Measurements from ENCODE around the gene VPS8.

VPS8 gene

DNA sequence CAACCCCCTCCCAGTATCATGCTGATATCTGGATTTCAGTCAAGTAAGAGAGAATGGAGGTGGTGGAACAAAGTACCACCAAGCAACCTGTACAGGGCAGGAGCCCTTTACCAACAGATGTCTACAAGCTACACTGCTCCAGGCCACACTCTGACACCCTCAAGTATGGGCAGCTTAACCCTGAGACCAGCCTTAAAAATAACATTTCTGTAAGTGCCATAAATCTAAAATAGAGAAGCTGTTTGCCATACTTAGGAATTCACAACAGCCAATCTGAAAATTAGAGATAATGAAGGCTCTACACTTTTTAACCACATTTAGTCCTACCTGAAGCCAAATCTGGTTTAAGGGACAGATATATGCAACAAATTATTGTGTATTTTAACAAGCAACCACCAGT lies 281.1 kb downstream of the VPS8 start (continued):
- no peak for TF ChIP-seq ZFP30 (CRISPR knock-in tag; IDR thresholded peaks at IDR 0.05)
- no peak for TF ChIP-seq ZFP3 (CRISPR knock-in tag; IDR thresholded peaks at IDR 0.05)
- TF ChIP-seq PPARA (CRISPR knock-in tag; IDR thresholded peaks at IDR 0.05; ENCODE audit: borderline replicate concordance), result no peak
- TF ChIP-seq, protein P1, sequence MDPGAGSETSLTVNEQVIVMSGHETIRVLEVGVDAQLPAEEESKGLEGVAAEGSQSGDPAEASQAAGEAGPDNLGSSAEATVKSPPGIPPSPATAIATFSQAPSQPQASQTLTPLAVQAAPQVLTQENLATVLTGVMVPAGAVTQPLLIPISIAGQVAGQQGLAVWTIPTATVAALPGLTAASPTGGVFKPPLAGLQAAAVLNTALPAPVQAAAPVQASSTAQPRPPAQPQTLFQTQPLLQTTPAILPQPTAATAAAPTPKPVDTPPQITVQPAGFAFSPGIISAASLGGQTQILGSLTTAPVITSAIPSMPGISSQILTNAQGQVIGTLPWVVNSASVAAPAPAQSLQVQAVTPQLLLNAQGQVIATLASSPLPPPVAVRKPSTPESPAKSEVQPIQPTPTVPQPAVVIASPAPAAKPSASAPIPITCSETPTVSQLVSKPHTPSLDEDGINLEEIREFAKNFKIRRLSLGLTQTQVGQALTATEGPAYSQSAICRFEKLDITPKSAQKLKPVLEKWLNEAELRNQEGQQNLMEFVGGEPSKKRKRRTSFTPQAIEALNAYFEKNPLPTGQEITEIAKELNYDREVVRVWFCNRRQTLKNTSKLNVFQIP (CRISPR knock-in tag; IDR thresholded peaks at IDR 0.05; ENCODE audit: borderline replicate concordance, low read depth), result no peak

DNA sequence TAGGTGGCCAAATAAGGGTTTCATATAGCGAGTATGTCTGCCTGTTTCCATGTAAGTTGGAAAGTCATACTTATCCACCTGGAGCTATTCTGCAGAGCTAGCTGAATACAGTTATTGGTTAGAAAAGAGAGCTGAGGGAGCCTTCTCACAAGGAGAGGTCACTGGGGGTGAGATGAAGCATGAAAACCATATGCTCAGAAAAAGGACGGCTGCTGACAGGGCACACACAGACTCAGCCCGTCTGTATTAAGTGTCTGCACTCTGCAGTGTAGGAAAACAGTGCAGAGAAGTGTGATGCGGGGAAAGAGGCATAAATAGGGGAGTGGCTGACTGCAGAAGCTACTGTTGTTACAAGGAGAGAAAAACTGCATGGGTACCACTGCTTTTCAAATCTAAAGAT lies 282.7 kb downstream of the VPS8 start:
- TF ChIP-seq, protein P1 (CRISPR knock-in tag; IDR thresholded peaks at IDR 0.05; ENCODE audit: borderline replicate concordance, low read depth), result no peak
- TF ChIP-seq ZFP30 (CRISPR knock-in tag; IDR thresholded peaks at IDR 0.05), result no peak
- TF ChIP-seq, protein P2, sequence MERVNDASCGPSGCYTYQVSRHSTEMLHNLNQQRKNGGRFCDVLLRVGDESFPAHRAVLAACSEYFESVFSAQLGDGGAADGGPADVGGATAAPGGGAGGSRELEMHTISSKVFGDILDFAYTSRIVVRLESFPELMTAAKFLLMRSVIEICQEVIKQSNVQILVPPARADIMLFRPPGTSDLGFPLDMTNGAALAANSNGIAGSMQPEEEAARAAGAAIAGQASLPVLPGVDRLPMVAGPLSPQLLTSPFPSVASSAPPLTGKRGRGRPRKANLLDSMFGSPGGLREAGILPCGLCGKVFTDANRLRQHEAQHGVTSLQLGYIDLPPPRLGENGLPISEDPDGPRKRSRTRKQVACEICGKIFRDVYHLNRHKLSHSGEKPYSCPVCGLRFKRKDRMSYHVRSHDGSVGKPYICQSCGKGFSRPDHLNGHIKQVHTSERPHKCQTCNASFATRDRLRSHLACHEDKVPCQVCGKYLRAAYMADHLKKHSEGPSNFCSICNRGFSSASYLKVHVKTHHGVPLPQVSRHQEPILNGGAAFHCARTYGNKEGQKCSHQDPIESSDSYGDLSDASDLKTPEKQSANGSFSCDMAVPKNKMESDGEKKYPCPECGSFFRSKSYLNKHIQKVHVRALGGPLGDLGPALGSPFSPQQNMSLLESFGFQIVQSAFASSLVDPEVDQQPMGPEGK (CRISPR knock-in tag; IDR thresholded peaks at IDR 0.05; ENCODE audit: borderline replicate concordance), result no peak
- no peak for TF ChIP-seq ZNF8 (CRISPR knock-in tag; IDR thresholded peaks at IDR 0.05)
- TF ChIP-seq ISL1 (CRISPR knock-in tag; IDR thresholded peaks at IDR 0.05), result no peak
- TF ChIP-seq ESRRG (CRISPR knock-in tag; IDR thresholded peaks at IDR 0.05), result no peak
- no peak for TF ChIP-seq ZC3H10 (CRISPR knock-in tag; IDR thresholded peaks at IDR 0.05)
- no peak for TF ChIP-seq BACH2 (CRISPR knock-in tag; IDR thresholded peaks at IDR 0.05; ENCODE audit: borderline replicate concordance)
- TF ChIP-seq RARB (CRISPR knock-in tag; IDR thresholded peaks at IDR 0.05), result no peak
- TF ChIP-seq, protein P3, sequence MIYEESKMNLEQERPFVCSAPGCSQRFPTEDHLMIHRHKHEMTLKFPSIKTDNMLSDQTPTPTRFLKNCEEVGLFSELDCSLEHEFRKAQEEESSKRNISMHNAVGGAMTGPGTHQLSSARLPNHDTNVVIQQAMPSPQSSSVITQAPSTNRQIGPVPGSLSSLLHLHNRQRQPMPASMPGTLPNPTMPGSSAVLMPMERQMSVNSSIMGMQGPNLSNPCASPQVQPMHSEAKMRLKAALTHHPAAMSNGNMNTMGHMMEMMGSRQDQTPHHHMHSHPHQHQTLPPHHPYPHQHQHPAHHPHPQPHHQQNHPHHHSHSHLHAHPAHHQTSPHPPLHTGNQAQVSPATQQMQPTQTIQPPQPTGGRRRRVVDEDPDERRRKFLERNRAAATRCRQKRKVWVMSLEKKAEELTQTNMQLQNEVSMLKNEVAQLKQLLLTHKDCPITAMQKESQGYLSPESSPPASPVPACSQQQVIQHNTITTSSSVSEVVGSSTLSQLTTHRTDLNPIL (CRISPR knock-in tag; IDR thresholded peaks at IDR 0.05; ENCODE audit: low read depth), result no peak
- TF ChIP-seq ZNF70 (CRISPR knock-in tag; IDR thresholded peaks at IDR 0.05), result no peak
- TF ChIP-seq, protein P4, sequence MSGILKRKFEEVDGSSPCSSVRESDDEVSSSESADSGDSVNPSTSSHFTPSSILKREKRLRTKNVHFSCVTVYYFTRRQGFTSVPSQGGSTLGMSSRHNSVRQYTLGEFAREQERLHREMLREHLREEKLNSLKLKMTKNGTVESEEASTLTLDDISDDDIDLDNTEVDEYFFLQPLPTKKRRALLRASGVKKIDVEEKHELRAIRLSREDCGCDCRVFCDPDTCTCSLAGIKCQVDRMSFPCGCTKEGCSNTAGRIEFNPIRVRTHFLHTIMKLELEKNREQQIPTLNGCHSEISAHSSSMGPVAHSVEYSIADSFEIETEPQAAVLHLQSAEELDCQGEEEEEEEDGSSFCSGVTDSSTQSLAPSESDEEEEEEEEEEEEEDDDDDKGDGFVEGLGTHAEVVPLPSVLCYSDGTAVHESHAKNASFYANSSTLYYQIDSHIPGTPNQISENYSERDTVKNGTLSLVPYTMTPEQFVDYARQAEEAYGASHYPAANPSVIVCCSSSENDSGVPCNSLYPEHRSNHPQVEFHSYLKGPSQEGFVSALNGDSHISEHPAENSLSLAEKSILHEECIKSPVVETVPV (CRISPR knock-in tag; IDR thresholded peaks at IDR 0.05), result no peak
- TF ChIP-seq, protein P5, sequence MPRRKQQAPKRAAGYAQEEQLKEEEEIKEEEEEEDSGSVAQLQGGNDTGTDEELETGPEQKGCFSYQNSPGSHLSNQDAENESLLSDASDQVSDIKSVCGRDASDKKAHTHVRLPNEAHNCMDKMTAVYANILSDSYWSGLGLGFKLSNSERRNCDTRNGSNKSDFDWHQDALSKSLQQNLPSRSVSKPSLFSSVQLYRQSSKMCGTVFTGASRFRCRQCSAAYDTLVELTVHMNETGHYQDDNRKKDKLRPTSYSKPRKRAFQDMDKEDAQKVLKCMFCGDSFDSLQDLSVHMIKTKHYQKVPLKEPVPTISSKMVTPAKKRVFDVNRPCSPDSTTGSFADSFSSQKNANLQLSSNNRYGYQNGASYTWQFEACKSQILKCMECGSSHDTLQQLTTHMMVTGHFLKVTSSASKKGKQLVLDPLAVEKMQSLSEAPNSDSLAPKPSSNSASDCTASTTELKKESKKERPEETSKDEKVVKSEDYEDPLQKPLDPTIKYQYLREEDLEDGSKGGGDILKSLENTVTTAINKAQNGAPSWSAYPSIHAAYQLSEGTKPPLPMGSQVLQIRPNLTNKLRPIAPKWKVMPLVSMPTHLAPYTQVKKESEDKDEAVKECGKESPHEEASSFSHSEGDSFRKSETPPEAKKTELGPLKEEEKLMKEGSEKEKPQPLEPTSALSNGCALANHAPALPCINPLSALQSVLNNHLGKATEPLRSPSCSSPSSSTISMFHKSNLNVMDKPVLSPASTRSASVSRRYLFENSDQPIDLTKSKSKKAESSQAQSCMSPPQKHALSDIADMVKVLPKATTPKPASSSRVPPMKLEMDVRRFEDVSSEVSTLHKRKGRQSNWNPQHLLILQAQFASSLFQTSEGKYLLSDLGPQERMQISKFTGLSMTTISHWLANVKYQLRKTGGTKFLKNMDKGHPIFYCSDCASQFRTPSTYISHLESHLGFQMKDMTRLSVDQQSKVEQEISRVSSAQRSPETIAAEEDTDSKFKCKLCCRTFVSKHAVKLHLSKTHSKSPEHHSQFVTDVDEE (CRISPR knock-in tag; IDR thresholded peaks at IDR 0.05), result no peak
- TF ChIP-seq GLIS3 (CRISPR knock-in tag; IDR thresholded peaks at IDR 0.05), result no peak
- no peak for TF ChIP-seq ZNF565 (CRISPR knock-in tag; conservative IDR thresholded peaks at IDR 0.05; ENCODE audit: low read depth)
- TF ChIP-seq SNAI2 (CRISPR knock-in tag; IDR thresholded peaks at IDR 0.05), result no peak
- TF ChIP-seq ZFP3 (CRISPR knock-in tag; IDR thresholded peaks at IDR 0.05), result no peak
- TF ChIP-seq TOX (CRISPR knock-in tag; IDR thresholded peaks at IDR 0.05; ENCODE audit: borderline replicate concordance), result no peak
- TF ChIP-seq TCF4 (CRISPR knock-in tag; IDR thresholded peaks at IDR 0.05; ENCODE audit: borderline replicate concordance), result no peak
- no peak for TF ChIP-seq ARNTL (CRISPR knock-in tag; IDR thresholded peaks at IDR 0.05; ENCODE audit: borderline replicate concordance, low read depth)
- ATAC-seq, result no peak
